Neural cell (in vitro differentiated cells): ENCODE measurements around the gene SLF2. TPM values are rescaled to one million over a fixed set of nuclear protein-coding genes. Genes with fewer than 3 reads are reported as not detected.

Experiments
- H2AFZ ChIP-seq: fragments of 200-600, 300-800 bp; sonication (generic), shearing (Covaris generic); 2 replicates; pipeline ENCODE4 v1.6.0; 2014; ENCODE audit warnings: low read depth, mild to moderate bottlenecking, antibody characterized with exemption, low read length, moderate library complexity
- H3F3A ChIP-seq: fragments of 200-600 bp; shearing (Covaris generic); 2 replicates; pipeline ENCODE4 v1.6.1; 2016; ENCODE audit warnings: mild to moderate bottlenecking, moderate library complexity, mixed read lengths, antibody characterized with exemption, low read length; ENCODE audit not compliant: insufficient read depth, poor library complexity, severe bottlenecking
- H3K27ac ChIP-seq: fragments of 200-600, 300-800 bp; sonication (generic), shearing (Covaris generic); 2 replicates; pipeline ENCODE4 v1.5.1; 2014; ENCODE audit warnings: mild to moderate bottlenecking, low read length, moderate library complexity
- H3K27me3 ChIP-seq: fragments of 300-800, 200-600 bp; sonication (generic), shearing (Covaris generic); 2 replicates; pipeline ENCODE4 v1.6.0; 2014; ENCODE audit warnings: mild to moderate bottlenecking, low read depth, low read length, moderate library complexity; ENCODE audit not compliant: insufficient read depth
- H3K36me3 ChIP-seq: fragments of 300-800, 200-600 bp; sonication (generic), shearing (Covaris generic); 2 replicates; pipeline ENCODE4 v1.5.1; 2014; ENCODE audit warnings: mild to moderate bottlenecking, antibody characterized with exemption, low read length, moderate library complexity; ENCODE audit not compliant: insufficient read depth
- H3K4me2 ChIP-seq: fragments of 300-800, 200-600 bp; sonication (generic), shearing (Covaris generic); 2 replicates; pipeline ENCODE4 v1.6.0; 2014; ENCODE audit warnings: mild to moderate bottlenecking, low read length
- H3K4me3 ChIP-seq: fragments of 300-800, 200-600 bp; sonication (generic), shearing (Covaris generic); 2 replicates; pipeline ENCODE4 v1.5.1; 2014; ENCODE audit warnings: mild to moderate bottlenecking, low read length, moderate library complexity
- H3K79me2 ChIP-seq: fragments of 200-600 bp; shearing (Covaris generic); replicated peaks from 2 replicates; pipeline ENCODE4 v1.6.0; 2014; ENCODE audit warnings: mild to moderate bottlenecking, low read length, moderate library complexity; ENCODE audit not compliant: insufficient read depth
- H3K9ac ChIP-seq: fragments of 300-800, 200-600 bp; sonication (generic), shearing (Covaris generic); 2 replicates; pipeline ENCODE4 v1.6.1; 2016; ENCODE audit warnings: mild to moderate bottlenecking, low read length, mixed read lengths
- H3K9me2 ChIP-seq: fragments of 200-600 bp; shearing (Covaris generic); 2 replicates; pipeline ENCODE4 v1.6.1; 2016; ENCODE audit warnings: mild to moderate bottlenecking, low read length, mixed read lengths; ENCODE audit not compliant: insufficient read depth
- H3K9me3 ChIP-seq: fragments of 200-600, 300-800 bp; sonication (generic), shearing (Covaris generic); 2 replicates; pipeline ENCODE4 v1.6.1; 2016; ENCODE audit warnings: mild to moderate bottlenecking, mixed run types, low read length, moderate library complexity, mixed read lengths
- H4K20me1 ChIP-seq: fragments of 200-600 bp; shearing (Covaris generic); 2 replicates; pipeline ENCODE4 v1.6.1; 2016; ENCODE audit warnings: mild to moderate bottlenecking, mixed run types; ENCODE audit not compliant: insufficient read depth
- CTCF ChIP-seq: fragments of 450-650 bp; IDR thresholded peaks from 2 replicates; pipeline ENCODE4 v1.5.1; 2014; ENCODE audit warnings: antibody characterized with exemption, mild to moderate bottlenecking, moderate library complexity; ENCODE audit not compliant: poor library complexity, severe bottlenecking
- EP300 ChIP-seq: fragments of 450-650 bp; conservative IDR thresholded peaks from 2 replicates; pipeline ENCODE4 v1.6.1; 2014; ENCODE audit warnings: antibody characterized with exemption, mild to moderate bottlenecking, moderate library complexity; ENCODE audit not compliant: poor library complexity, severe bottlenecking
- EZH2 ChIP-seq: fragments of 200-600, 300-800 bp; shearing (Covaris generic), sonication (generic); IDR thresholded peaks from 2 replicates; pipeline ENCODE4 v1.6.1; 2014; ENCODE audit warnings: antibody characterized with exemption, low read length, borderline replicate concordance, mild to moderate bottlenecking; ENCODE audit not compliant: insufficient read depth, poor library complexity, severe bottlenecking
- MXI1 ChIP-seq: fragments of 450-650 bp; conservative IDR thresholded peaks from 2 replicates; pipeline ENCODE4 v1.6.1; 2014; ENCODE audit warnings: antibody characterized with exemption, mild to moderate bottlenecking; ENCODE audit not compliant: poor library complexity, severe bottlenecking
- POLR2AphosphoS5 ChIP-seq: IDR thresholded peaks from 2 replicates; pipeline ENCODE4 v1.6.1; 2012
- RAD21 ChIP-seq: fragments of 450-650 bp; conservative IDR thresholded peaks from 2 replicates; pipeline ENCODE4 v1.6.1; 2014; ENCODE audit warnings: antibody characterized with exemption, mild to moderate bottlenecking, moderate library complexity
- SMC3 ChIP-seq: fragments of 450-650 bp; conservative IDR thresholded peaks from 2 replicates; pipeline ENCODE4 v1.6.1; 2014; ENCODE audit warnings: antibody characterized with exemption, mild to moderate bottlenecking, moderate library complexity; ENCODE audit not compliant: poor library complexity
- TAF1 ChIP-seq: IDR thresholded peaks from 2 replicates; pipeline ENCODE4 v1.6.1; 2012; ENCODE audit warnings: low read depth
- polyA plus RNA-seq: library from polyadenylated mRNA; depleted of rRNA; stranded (reverse); fragments of >200 nt; gene quantifications from 2 replicates; pipeline ENCODE4 v1.2.3, GENCODE V29; 2014
- TF ChIP-seq, protein P1 (sequence below): IDR thresholded peaks from 2 replicates; pipeline ENCODE4 v1.6.1; 2012; ENCODE audit warnings: borderline replicate concordance

The SLF2 gene
- polyA plus RNA-seq, 1 donor from 2014 or later: 43.0 TPM

DNA sequence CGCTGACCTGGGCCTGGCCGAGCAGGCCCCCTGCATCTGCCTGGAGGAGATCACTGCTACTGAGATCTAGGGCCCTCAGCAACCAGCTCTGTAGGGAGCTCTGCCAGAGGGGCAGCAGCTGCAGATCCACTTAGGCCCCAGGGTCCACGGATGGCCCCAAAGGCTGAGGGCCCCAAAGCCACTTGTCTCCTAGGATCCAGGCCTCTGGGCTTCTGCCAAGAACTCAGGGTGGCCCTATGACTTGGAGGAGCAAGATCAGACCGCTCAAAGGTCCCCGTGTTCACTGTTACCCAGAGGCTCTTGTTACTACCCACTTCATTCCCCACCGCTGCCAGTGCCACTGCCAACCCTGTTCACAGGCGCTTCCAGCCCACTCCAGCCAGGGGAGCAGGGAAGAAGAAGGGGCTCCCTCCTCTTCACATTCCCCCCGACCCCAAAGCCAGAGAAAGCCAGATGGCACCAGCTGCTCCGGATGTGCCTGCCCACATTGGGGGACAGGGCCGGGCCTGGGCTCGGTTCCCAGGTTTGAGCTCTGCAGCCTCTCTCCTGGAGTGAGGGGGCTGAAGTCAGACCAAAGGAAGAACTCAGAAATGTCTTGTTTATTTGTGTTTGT lies 94.4 kb downstream of the SLF2 start:
- no peaks in the 10 kb centered on the region for H3K27me3 ChIP-seq
- TF ChIP-seq POLR2AphosphoS5 (no peak), SMC3 (no peak), EP300 (no peak), MXI1 (no peak), RAD21 (no peak), EZH2 (no peak), CTCF (no peak), TAF1 (no peak)
- TF ChIP-seq, protein P1, sequence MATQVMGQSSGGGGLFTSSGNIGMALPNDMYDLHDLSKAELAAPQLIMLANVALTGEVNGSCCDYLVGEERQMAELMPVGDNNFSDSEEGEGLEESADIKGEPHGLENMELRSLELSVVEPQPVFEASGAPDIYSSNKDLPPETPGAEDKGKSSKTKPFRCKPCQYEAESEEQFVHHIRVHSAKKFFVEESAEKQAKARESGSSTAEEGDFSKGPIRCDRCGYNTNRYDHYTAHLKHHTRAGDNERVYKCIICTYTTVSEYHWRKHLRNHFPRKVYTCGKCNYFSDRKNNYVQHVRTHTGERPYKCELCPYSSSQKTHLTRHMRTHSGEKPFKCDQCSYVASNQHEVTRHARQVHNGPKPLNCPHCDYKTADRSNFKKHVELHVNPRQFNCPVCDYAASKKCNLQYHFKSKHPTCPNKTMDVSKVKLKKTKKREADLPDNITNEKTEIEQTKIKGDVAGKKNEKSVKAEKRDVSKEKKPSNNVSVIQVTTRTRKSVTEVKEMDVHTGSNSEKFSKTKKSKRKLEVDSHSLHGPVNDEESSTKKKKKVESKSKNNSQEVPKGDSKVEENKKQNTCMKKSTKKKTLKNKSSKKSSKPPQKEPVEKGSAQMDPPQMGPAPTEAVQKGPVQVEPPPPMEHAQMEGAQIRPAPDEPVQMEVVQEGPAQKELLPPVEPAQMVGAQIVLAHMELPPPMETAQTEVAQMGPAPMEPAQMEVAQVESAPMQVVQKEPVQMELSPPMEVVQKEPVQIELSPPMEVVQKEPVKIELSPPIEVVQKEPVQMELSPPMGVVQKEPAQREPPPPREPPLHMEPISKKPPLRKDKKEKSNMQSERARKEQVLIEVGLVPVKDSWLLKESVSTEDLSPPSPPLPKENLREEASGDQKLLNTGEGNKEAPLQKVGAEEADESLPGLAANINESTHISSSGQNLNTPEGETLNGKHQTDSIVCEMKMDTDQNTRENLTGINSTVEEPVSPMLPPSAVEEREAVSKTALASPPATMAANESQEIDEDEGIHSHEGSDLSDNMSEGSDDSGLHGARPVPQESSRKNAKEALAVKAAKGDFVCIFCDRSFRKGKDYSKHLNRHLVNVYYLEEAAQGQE: no peak
- H3K9me3 ChIP-seq: no peaks in the 10 kb centered on the region
- H3K9me2 ChIP-seq: no peaks in the 10 kb centered on the region
- H3K4me2 ChIP-seq: no peak overlapping the region
- peaks cover 3% of the 10 kb centered on the region for H3K79me2 ChIP-seq
- no peaks in the 10 kb centered on the region for H3F3A ChIP-seq
- no peak overlapping the region for H3K27ac ChIP-seq
- H3K36me3 ChIP-seq: no peaks in the 10 kb centered on the region
- no peak overlapping the region for H3K9ac ChIP-seq
- no peak overlapping the region for H3K4me3 ChIP-seq
- no peaks in the 10 kb centered on the region for H4K20me1 ChIP-seq
- no peak overlapping the region for H2AFZ ChIP-seq

- H3K79me2 ChIP-seq: peaks cover 2% of the 10 kb centered on the region
- H3K9me2 ChIP-seq: no peaks in the 10 kb centered on the region
- no peak overlapping the region for H3K4me2 ChIP-seq
- no peak overlapping the region for H3K9ac ChIP-seq
- H3F3A ChIP-seq: no peaks in the 10 kb centered on the region
- H2AFZ ChIP-seq: no peak overlapping the region
- no peaks in the 10 kb centered on the region for H3K27me3 ChIP-seq
- H4K20me1 ChIP-seq: no peaks in the 10 kb centered on the region
- H3K4me3 ChIP-seq: no peak overlapping the region
- no peak overlapping the region for H3K27ac ChIP-seq
- no peak for TF ChIP-seq MXI1
- TF ChIP-seq EP300: no peak
- TF ChIP-seq SMC3: no peak
- no peak for TF ChIP-seq TAF1
- TF ChIP-seq RAD21: no peak
- no peak for TF ChIP-seq EZH2
- TF ChIP-seq, protein P1: no peak
- TF ChIP-seq POLR2AphosphoS5: no peak
- TF ChIP-seq CTCF: no peak
- H3K9me3 ChIP-seq: no peaks in the 10 kb centered on the region
- H3K36me3 ChIP-seq: no peaks in the 10 kb centered on the region
Observed at GRCh38 chr10:101007915-101008822, 95.4 kb downstream of the SLF2 start.
